PC-9 (cell line): ENCODE measurements around the gene BRD8. TPM values are rescaled to one million over a fixed set of nuclear protein-coding genes. Genes with fewer than 3 reads are reported as not detected.

ENCODE experiments used
- BruUV-seq: library from RNA; stranded (reverse); fragments of 400-500 nt; replicated peaks from 2 replicates; lab custom pipeline; 2021; lab: Mats Ljungman, UMichigan
- CTCF ChIA-PET: fragments of 300-600 bp; sonication (Branson Sonifier 250); formaldehyde crosslinking; loops from one replicate; lab custom pipeline; 2022; ENCODE audit warnings: antibody characterized with exemption; lab: Charles Lee
- POLR2A ChIA-PET: fragments of 300-600 bp; sonication (Branson Sonifier 250); formaldehyde crosslinking; loops from one replicate; lab custom pipeline; 2022; ENCODE audit warnings: antibody characterized with exemption; ENCODE audit not compliant: unreplicated experiment; lab: Charles Lee
- DNase-seq, 2 experiments: peaks; one replicate each; pipeline versions ENCODE4 v3.0.0 to v3.0.0-alpha.2; 2015 to 2022; ENCODE audit warnings: mixed read lengths in 1 of 2
- H2AFZ ChIP-seq: fragments of 200-600 bp; sonication (generic); 2 replicates; pipeline ENCODE4 v1.8.1; 2017; ENCODE audit warnings: antibody characterized with exemption
- H3F3A ChIP-seq: fragments of 200-600 bp; sonication (generic); 2 replicates; pipeline ENCODE4 v1.8.1; 2017; ENCODE audit warnings: antibody characterized with exemption, mild to moderate bottlenecking, low read depth; ENCODE audit not compliant: insufficient read depth
- H3K27ac ChIP-seq: fragments of 200-600 bp; sonication (generic); 2 replicates; pipeline ENCODE4 v1.6.1; 2016; ENCODE audit warnings: mixed run types
- H3K27me3 ChIP-seq: fragments of 200-600 bp; sonication (generic); 2 replicates; pipeline ENCODE4 v1.6.1; 2016; ENCODE audit warnings: low read depth, mixed run types; ENCODE audit not compliant: insufficient read depth
- H3K36me3 ChIP-seq: fragments of 200-600 bp; sonication (generic); 2 replicates; pipeline ENCODE4 v1.6.1; 2016; ENCODE audit warnings: low read depth, mixed run types
- H3K4me1 ChIP-seq: fragments of 200-600 bp; sonication (generic); replicated peaks from 2 replicates; pipeline ENCODE4 v1.6.1; 2016; ENCODE audit warnings: mixed run types; ENCODE audit not compliant: insufficient read depth
- H3K4me2 ChIP-seq: fragments of 200-600 bp; sonication (generic); 2 replicates; pipeline ENCODE4 v1.6.1; 2017; ENCODE audit warnings: mixed run types
- H3K4me3 ChIP-seq: fragments of 200-600 bp; sonication (generic); 2 replicates; pipeline ENCODE4 v1.6.1; 2016; ENCODE audit warnings: mixed run types
- H3K79me2 ChIP-seq: fragments of 200-600 bp; sonication (generic); 2 replicates; pipeline ENCODE4 v1.6.1; 2017; ENCODE audit warnings: low read depth, mixed run types
- H3K9me2 ChIP-seq: fragments of 200-600 bp; sonication (generic); 2 replicates; pipeline ENCODE4 v1.8.1; 2017; ENCODE audit warnings: mild to moderate bottlenecking; ENCODE audit not compliant: insufficient read depth
- H3K9me3 ChIP-seq: fragments of 200-600 bp; sonication (generic); 2 replicates; pipeline ENCODE4 v1.8.1; 2016; ENCODE audit warnings: low read depth; ENCODE audit not compliant: insufficient read depth
- H4K20me1 ChIP-seq: fragments of 200-600 bp; sonication (generic); 2 replicates; pipeline ENCODE4 v1.8.1; 2017; ENCODE audit not compliant: insufficient read depth
- EZH2 ChIP-seq: fragments of 200-600 bp; sonication (generic); IDR thresholded peaks from 2 replicates; pipeline ENCODE4 v1.8.0; 2017; ENCODE audit warnings: antibody characterized with exemption, low read depth
- intact Hi-C: fragments of 100-400 bp; cut with micrococcal nuclease; formaldehyde crosslinking; loops from one replicate; pipeline ENCODE4 v1.10.0; 2022; ENCODE audit not compliant: unreplicated experiment
- total RNA-seq: library from RNA; stranded (reverse); gene quantifications from 2 replicates; pipeline ENCODE4 v1.2.3, GENCODE V29; 2021
- TF ChIP-seq, protein P1 (sequence below): fragments of 200-600 bp; sonication (generic); conservative IDR thresholded peaks from 2 replicates; pipeline ENCODE4 v1.6.1; 2017; ENCODE audit warnings: mixed run types, antibody characterized with exemption, mild to moderate bottlenecking, moderate library complexity

The BRD8 gene
- total RNA-seq, 1 experiment from 2014 or later, result 171 TPM

DNA sequence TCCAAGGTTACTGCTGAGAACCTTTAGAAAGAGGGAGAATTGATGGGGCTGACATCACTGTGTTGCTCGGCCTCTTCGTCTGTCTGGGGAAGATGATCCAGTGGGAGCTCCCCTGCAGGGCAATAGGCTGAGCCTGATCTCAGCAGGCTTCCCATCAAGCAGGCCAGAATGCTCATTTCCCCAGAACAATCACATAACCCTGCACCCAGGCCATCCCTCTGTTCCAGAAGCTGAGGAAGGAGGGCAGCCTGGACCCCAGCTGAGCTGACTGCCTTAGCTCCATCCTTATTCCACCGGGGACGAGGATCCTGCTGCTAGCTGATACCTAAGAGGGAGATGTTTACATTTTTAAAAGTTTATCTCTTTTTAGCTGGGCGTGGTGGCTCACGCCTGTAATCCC lies 46.3 kb upstream of the BRD8 start:
- Histone ChIP-seq H3K9me3 (peaks cover 13% of the 10 kb centered on the region), H3K27ac (no peak overlapping the region), H4K20me1 (no peaks in the 10 kb centered on the region), H2AFZ (no peak overlapping the region), H3K4me2 (no peak overlapping the region), H3F3A (no peaks in the 10 kb centered on the region), H3K27me3 (no peaks in the 10 kb centered on the region), H3K79me2 (no peaks in the 10 kb centered on the region), H3K4me1 (no peaks in the 10 kb centered on the region), H3K36me3 (no peaks in the 10 kb centered on the region), H3K9me2 (no peaks in the 10 kb centered on the region), H3K4me3 (no peak overlapping the region)
- POLR2A ChIA-PET, result no interaction called here
- intact Hi-C loops, result no loop called here
- no TSS peak for BruUV-seq
- no peak for TF ChIP-seq EZH2
- TF ChIP-seq, protein P1, sequence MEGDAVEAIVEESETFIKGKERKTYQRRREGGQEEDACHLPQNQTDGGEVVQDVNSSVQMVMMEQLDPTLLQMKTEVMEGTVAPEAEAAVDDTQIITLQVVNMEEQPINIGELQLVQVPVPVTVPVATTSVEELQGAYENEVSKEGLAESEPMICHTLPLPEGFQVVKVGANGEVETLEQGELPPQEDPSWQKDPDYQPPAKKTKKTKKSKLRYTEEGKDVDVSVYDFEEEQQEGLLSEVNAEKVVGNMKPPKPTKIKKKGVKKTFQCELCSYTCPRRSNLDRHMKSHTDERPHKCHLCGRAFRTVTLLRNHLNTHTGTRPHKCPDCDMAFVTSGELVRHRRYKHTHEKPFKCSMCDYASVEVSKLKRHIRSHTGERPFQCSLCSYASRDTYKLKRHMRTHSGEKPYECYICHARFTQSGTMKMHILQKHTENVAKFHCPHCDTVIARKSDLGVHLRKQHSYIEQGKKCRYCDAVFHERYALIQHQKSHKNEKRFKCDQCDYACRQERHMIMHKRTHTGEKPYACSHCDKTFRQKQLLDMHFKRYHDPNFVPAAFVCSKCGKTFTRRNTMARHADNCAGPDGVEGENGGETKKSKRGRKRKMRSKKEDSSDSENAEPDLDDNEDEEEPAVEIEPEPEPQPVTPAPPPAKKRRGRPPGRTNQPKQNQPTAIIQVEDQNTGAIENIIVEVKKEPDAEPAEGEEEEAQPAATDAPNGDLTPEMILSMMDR, result no peak
- CTCF ChIA-PET, result no interaction called here
- DNase-seq, result no peak

DNA sequence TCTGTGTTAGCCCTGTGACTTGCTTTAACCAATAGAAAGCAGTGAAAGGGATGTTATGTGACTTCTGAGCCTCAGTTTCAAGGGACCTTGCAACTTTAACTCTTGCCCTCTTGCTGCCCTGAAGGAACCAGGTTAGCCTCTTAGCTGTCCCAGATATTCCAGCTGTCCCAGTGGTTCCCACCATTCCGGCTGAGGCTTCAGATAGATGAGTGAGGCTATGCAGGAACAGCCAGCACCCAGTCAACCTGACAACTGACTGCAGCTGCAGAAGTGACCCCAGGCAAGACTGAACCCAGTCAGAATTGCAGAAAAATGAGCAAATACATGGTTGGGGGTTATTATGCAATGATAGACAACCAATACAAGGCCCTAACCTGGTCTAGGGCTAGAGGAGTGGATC lies 45.1 kb upstream of the BRD8 start:
- no peaks in the 10 kb centered on the region for H3K9me2 ChIP-seq
- no peaks in the 10 kb centered on the region for H3K79me2 ChIP-seq
- no peak for DNase-seq
- intact Hi-C loops, result loop anchor here (2.0 kb wide), 2 partner anchors 59 to 187 kb away; no protein-coding TSS in a partner anchor
- ChIA-PET CTCF (interaction anchor here (0.6 to 1.2 kb wide), 4 partner anchors 25 to 324 kb away, joined by 3 read pairs; no protein-coding TSS in a partner anchor), POLR2A (no interaction called here)
- no peaks in the 10 kb centered on the region for H3F3A ChIP-seq
- H3K9me3 ChIP-seq, result peaks cover 13% of the 10 kb centered on the region
- no peaks in the 10 kb centered on the region for H3K36me3 ChIP-seq
- no TSS peak for BruUV-seq
- H3K4me3 ChIP-seq, result no peak overlapping the region
- no peak overlapping the region for H3K4me2 ChIP-seq
- no peak overlapping the region for H3K27ac ChIP-seq
- H3K27me3 ChIP-seq, result no peaks in the 10 kb centered on the region
- H4K20me1 ChIP-seq, result no peaks in the 10 kb centered on the region
- no peaks in the 10 kb centered on the region for H3K4me1 ChIP-seq
- TF ChIP-seq, protein P1, result no peak
- TF ChIP-seq EZH2, result no peak
- H2AFZ ChIP-seq, result no peak overlapping the region

DNA sequence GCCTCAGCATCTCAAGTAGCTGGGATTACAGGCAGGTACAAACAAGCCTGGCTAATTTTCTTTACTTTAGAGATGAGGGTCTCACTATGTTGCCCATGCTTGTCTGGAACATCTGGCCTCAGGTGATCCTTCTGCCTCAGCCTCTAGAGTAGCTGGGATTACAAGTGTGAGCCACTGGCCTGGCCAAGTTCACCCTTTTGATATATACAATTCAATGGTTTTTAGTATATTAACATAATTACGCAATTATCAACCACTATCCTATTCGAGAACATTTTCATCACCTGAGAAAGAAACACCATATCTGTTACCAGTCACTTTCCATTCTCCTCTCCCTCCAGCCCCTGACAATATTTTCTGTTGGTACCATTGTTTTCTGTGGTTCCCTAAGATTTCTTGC lies 38.4 kb upstream of the BRD8 start:
- H3K4me3 ChIP-seq, result no peak overlapping the region
- BruUV-seq, result no TSS peak
- ChIA-PET CTCF (no interaction called here), POLR2A (interaction anchor here (0.6 kb wide), 1 partner anchor 9 kb away, joined by 6 read pairs; no protein-coding TSS in a partner anchor)
- no peaks in the 10 kb centered on the region for H3K9me3 ChIP-seq
- peaks cover 6% of the 10 kb centered on the region for H3K4me1 ChIP-seq
- no peaks in the 10 kb centered on the region for H4K20me1 ChIP-seq
- TF ChIP-seq EZH2, result no peak
- TF ChIP-seq, protein P1, result no peak
- no peak overlapping the region for H3K4me2 ChIP-seq
- no peak overlapping the region for H3K27ac ChIP-seq
- H3F3A ChIP-seq, result 0 out of 2 replicates have a peak, but pooled peaks cover 1% of the 10 kb centered on the region
- H3K27me3 ChIP-seq, result no peaks in the 10 kb centered on the region
- no peaks in the 10 kb centered on the region for H3K36me3 ChIP-seq
- no peaks in the 10 kb centered on the region for H3K9me2 ChIP-seq
- intact Hi-C loops, result no loop called here
- no peak for DNase-seq
- no peak overlapping the region for H2AFZ ChIP-seq
- peaks cover 13% of the 10 kb centered on the region for H3K79me2 ChIP-seq
